Panc1 (cell line): Measurements from ENCODE around the gene TSKU.

Experiments
- CTCF ChIP-seq: fragments of 450-650 bp; IDR thresholded peaks from 2 replicates; pipeline ENCODE4 v1.5.1; 2017; ENCODE audit warnings: mild to moderate bottlenecking
- POLR2AphosphoS5 ChIP-seq: IDR thresholded peaks from 2 replicates; pipeline ENCODE4 v1.6.1; 2012; ENCODE audit warnings: mild to moderate bottlenecking, low read depth, low read length, moderate library complexity
- SIN3A ChIP-seq: IDR thresholded peaks from 2 replicates; pipeline ENCODE4 v1.6.1; 2012; ENCODE audit warnings: low read depth, mild to moderate bottlenecking, low read length, moderate library complexity, borderline replicate concordance; ENCODE audit not compliant: insufficient read depth
- TF ChIP-seq, protein P1 (sequence below), 2 experiments: IDR thresholded peaks; 2 replicates each; pipeline ENCODE4 v1.6.1; 2011 to 2012; ENCODE audit warnings: low read depth in 2 of 2, control low read depth in 1 of 2, low read length in 1 of 2, mild to moderate bottlenecking in 1 of 2, moderate library complexity in 1 of 2; ENCODE audit not compliant: insufficient read depth in 1 of 2

- TF ChIP-seq CTCF (no peak), POLR2AphosphoS5 (no peak), SIN3A (no peak)
- TF ChIP-seq, protein P1, sequence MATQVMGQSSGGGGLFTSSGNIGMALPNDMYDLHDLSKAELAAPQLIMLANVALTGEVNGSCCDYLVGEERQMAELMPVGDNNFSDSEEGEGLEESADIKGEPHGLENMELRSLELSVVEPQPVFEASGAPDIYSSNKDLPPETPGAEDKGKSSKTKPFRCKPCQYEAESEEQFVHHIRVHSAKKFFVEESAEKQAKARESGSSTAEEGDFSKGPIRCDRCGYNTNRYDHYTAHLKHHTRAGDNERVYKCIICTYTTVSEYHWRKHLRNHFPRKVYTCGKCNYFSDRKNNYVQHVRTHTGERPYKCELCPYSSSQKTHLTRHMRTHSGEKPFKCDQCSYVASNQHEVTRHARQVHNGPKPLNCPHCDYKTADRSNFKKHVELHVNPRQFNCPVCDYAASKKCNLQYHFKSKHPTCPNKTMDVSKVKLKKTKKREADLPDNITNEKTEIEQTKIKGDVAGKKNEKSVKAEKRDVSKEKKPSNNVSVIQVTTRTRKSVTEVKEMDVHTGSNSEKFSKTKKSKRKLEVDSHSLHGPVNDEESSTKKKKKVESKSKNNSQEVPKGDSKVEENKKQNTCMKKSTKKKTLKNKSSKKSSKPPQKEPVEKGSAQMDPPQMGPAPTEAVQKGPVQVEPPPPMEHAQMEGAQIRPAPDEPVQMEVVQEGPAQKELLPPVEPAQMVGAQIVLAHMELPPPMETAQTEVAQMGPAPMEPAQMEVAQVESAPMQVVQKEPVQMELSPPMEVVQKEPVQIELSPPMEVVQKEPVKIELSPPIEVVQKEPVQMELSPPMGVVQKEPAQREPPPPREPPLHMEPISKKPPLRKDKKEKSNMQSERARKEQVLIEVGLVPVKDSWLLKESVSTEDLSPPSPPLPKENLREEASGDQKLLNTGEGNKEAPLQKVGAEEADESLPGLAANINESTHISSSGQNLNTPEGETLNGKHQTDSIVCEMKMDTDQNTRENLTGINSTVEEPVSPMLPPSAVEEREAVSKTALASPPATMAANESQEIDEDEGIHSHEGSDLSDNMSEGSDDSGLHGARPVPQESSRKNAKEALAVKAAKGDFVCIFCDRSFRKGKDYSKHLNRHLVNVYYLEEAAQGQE (IDR thresholded peaks at IDR 0.05; ENCODE audit: insufficient read depth in 1 of 2, low read depth in 2 of 2, low read length in 1 of 2), result no peak
These were observed 17.5 kb downstream of the TSKU start for GRCh38 chr11:76800466-76801200.
